Lower lobe of right lung (tissue), 2 donors: ENCODE results near the gene LSM8. TPM values are rescaled to one million over a fixed set of nuclear protein-coding genes. Genes with fewer than 3 reads are reported as not detected.

Experiments used
- ATAC-seq, 2 donors: fragments of 200-7000 bp; cut with Tn5 transposase; one replicate each; pipeline ENCODE4 v1.9.1; 2020 to 2022; ENCODE audit warnings: mild to moderate bottlenecking in 2 of 2, moderate library complexity in 2 of 2
- DNase-seq: peaks from one replicate; pipeline ENCODE4 v3.0.0-alpha.2; 2020
- H3K27ac ChIP-seq: fragments of 200-600 bp; one replicate; pipeline ENCODE4 v1.8.0; 2022
- H3K27me3 ChIP-seq: fragments of 200-600 bp; one replicate; pipeline ENCODE4 v1.8.0; 2022; ENCODE audit warnings: low read depth
- H3K36me3 ChIP-seq: fragments of 200-600 bp; one replicate; pipeline ENCODE4 v1.8.0; 2022; ENCODE audit warnings: mild to moderate bottlenecking
- H3K4me1 ChIP-seq: fragments of 200-600 bp; one replicate; pipeline ENCODE4 v1.8.0; 2022
- H3K4me3 ChIP-seq: fragments of 200-600 bp; one replicate; pipeline ENCODE4 v1.8.0; 2022; ENCODE audit warnings: mild to moderate bottlenecking
- H3K9me3 ChIP-seq: fragments of 200-600 bp; one replicate; pipeline ENCODE4 v1.8.0; 2022
- CTCF ChIP-seq: fragments of 200-600 bp; IDR thresholded peaks from one replicate; pipeline ENCODE4 v1.8.0; 2022; ENCODE audit warnings: antibody characterized with exemption, mild to moderate bottlenecking
- intact Hi-C: fragments of 100-400 bp; cut with DNase I; formaldehyde crosslinking; loops from one replicate; pipeline ENCODE4 v1.11.0; 2022
- total RNA-seq: library from RNA; stranded (reverse); fragmentation: NEBNext Ultra II Directional; extraction: Animal tissue kit (Norgen Biotek cat#: 25700); gene quantifications from one replicate; pipeline ENCODE4 v1.2.1, GENCODE V29; 2021
- donor health status: DM: no; HTN: yes; CAD: no; lungs with severe emphysema.

Gene LSM8
- total RNA-seq, 1 donor from 2014 or later = 25.6 TPM

- peak overlapping the region; percentile 90 for H3K27ac ChIP-seq
- TF ChIP-seq CTCF = no peak
- H3K27me3 ChIP-seq = no peaks in the 10 kb centered on the region
- DNase-seq = no peak
- peaks cover 38% of the 10 kb centered on the region for H3K4me1 ChIP-seq
- intact Hi-C loops = no loop called here
- peak overlapping the region; percentile 75 for H3K4me3 ChIP-seq
- no peaks in the 10 kb centered on the region for H3K9me3 ChIP-seq
- H3K36me3 ChIP-seq = peaks cover 24% of the 10 kb centered on the region
- no peak for ATAC-seq
Measured at GRCh38 chr7:118184565-118184940, 589 bp downstream of the LSM8 start.

GRCh38 chr7:118185163-118185860, 1.3 kb downstream of the LSM8 start:
- H3K27ac ChIP-seq = no peak overlapping the region

GRCh38 chr7:118186501-118186900, 2.5 kb downstream of the LSM8 start:
- DNase-seq (no peak), ATAC-seq (no peak)
- H3K27ac ChIP-seq = no peak overlapping the region
- no peak overlapping the region for H3K4me3 ChIP-seq
- H3K9me3 ChIP-seq = no peaks in the 10 kb centered on the region
- no peak for TF ChIP-seq CTCF
- peaks cover 38% of the 10 kb centered on the region for H3K4me1 ChIP-seq
- H3K36me3 ChIP-seq = peaks cover 42% of the 10 kb centered on the region
- no peaks in the 10 kb centered on the region for H3K27me3 ChIP-seq
- intact Hi-C loops = no loop called here

More at GRCh38 chr7:118185163-118185860, 1.3 kb downstream of the LSM8 start:
- no peaks in the 10 kb centered on the region for H3K9me3 ChIP-seq
- ATAC-seq = no peak
- no peak for DNase-seq
- peak overlapping the region; percentile 75 for H3K4me3 ChIP-seq
- H3K36me3 ChIP-seq = peaks cover 31% of the 10 kb centered on the region
- H3K27me3 ChIP-seq = no peaks in the 10 kb centered on the region
- intact Hi-C loops = no loop called here
- H3K4me1 ChIP-seq = peaks cover 38% of the 10 kb centered on the region
- TF ChIP-seq CTCF = no peak

- no peak for DNase-seq
- H3K4me3 ChIP-seq = no peak overlapping the region
- no peak overlapping the region for H3K27ac ChIP-seq
- no peaks in the 10 kb centered on the region for H3K9me3 ChIP-seq
- intact Hi-C loops = no loop called here
- no peak for ATAC-seq
- no peak for TF ChIP-seq CTCF
- peaks cover 29% of the 10 kb centered on the region for H3K36me3 ChIP-seq
- no peaks in the 10 kb centered on the region for H3K27me3 ChIP-seq
- H3K4me1 ChIP-seq = no peaks in the 10 kb centered on the region
Measured at GRCh38 chr7:118194571-118194970, 10.6 kb downstream of the LSM8 start.

- intact Hi-C loops = no loop called here
- peak; percentile 53 to 83 for ATAC-seq
- H3K9me3 ChIP-seq = no peaks in the 10 kb centered on the region
- no peaks in the 10 kb centered on the region for H3K4me1 ChIP-seq
- no peak for DNase-seq
- H3K36me3 ChIP-seq = peaks cover 16% of the 10 kb centered on the region
- no peak overlapping the region for H3K4me3 ChIP-seq
- H3K27ac ChIP-seq = no peak overlapping the region
- no peaks in the 10 kb centered on the region for H3K27me3 ChIP-seq
- TF ChIP-seq CTCF = peak; percentile 73
Measured at GRCh38 chr7:118195837-118196474, 12.0 kb downstream of the LSM8 start.
